ENCODE results near the gene ALX1. TPM values are rescaled to one million over a fixed set of nuclear protein-coding genes. Genes with fewer than 3 reads are reported as not detected.

Gene ALX1
- total RNA-seq, 1 experiment from 2014 or later, result not detected

GRCh38 chr12:85277191-85277590 lies 2.8 kb upstream of the ALX1 start:
- POLR2A ChIA-PET, result no interaction called here
- CTCF ChIA-PET, result no interaction called here
- RAD21 ChIA-PET (ENCODE audit: low non-redundant PET in 1 of 2, low total read pairs in 2 of 2, uncharacterized antibody in 2 of 2, unreplicated experiment in 2 of 2), result no interaction called here
- Histone ChIP-seq H3K9ac (ENCODE audit: low read length) (no peak overlapping the region), H3K4me3 (replicated peaks in 1 of 2; ENCODE audit: low read depth in 1 of 2, low read length in 2 of 2) (no peak overlapping the region), H3K9me3 (ENCODE audit: control insufficient read depth in 1 of 2, insufficient read depth in 1 of 2, low read depth in 1 of 2, low read length in 2 of 2) (no peaks in the 10 kb centered on the region), H2AFZ (ENCODE audit: low read depth, low read length, poor library complexity, severe bottlenecking) (no peak overlapping the region), H3K27me3 (ENCODE audit: insufficient read depth, low read length) (no peaks in the 10 kb centered on the region), H3K79me2 (ENCODE audit: insufficient read depth, low read length) (no peaks in the 10 kb centered on the region), H3K4me1 (ENCODE audit: control insufficient read depth in 1 of 2, insufficient read depth in 2 of 2, low read length in 2 of 2) (no peaks in the 10 kb centered on the region), H3K9me2 (ENCODE audit: insufficient read depth) (no peaks in the 10 kb centered on the region), H3K36me3 (ENCODE audit: control insufficient read depth in 1 of 2, insufficient read depth in 2 of 2, low read length in 2 of 2) (no peaks in the 10 kb centered on the region), H4K20me1 (ENCODE audit: insufficient read depth) (no peaks in the 10 kb centered on the region), H3K4me2 (ENCODE audit: low read length) (no peak overlapping the region), H3K27ac (ENCODE audit: low read depth, low read length) (no peak overlapping the region)
- no peak for DNase-seq (ENCODE audit: low read depth, low spot score)
- intact Hi-C loops (cut with micrococcal nuclease), result no loop called here
- BruUV-seq (replicated peaks), result no TSS peak
- ATAC-seq, result no peak
- TF ChIP-seq CTCF (IDR thresholded peaks at IDR 0.05 in 2 of 3, conservative IDR thresholded peaks at IDR 0.05 in 1 of 3; ENCODE audit: borderline replicate concordance in 1 of 3, insufficient read depth in 1 of 3, low read depth in 2 of 3, low read length in 2 of 3) (no peak), POLR2A (IDR thresholded peaks at IDR 0.05; ENCODE audit: borderline replicate concordance, extremely low read depth, insufficient read depth, insufficient read length) (no peak), SP1 (IDR thresholded peaks at IDR 0.05; ENCODE audit: low read depth) (no peak), YY1 (IDR thresholded peaks at IDR 0.05; ENCODE audit: extremely low read depth, insufficient replicate concordance, low read depth, low read length) (no peak), JUND (IDR thresholded peaks at IDR 0.05) (no peak), SIN3A (IDR thresholded peaks at IDR 0.05; ENCODE audit: low read depth) (no peak), EZH2 (IDR thresholded peaks at IDR 0.05) (no peak), ZBTB33 (IDR thresholded peaks at IDR 0.05; ENCODE audit: extremely low read depth, insufficient replicate concordance, low read length) (no peak), SRF (IDR thresholded peaks at IDR 0.05; ENCODE audit: low read depth) (no peak), ZFX (IDR thresholded peaks at IDR 0.05) (no peak), EZH2phosphoT487 (IDR thresholded peaks at IDR 0.05; ENCODE audit: borderline replicate concordance) (no peak), ELF1 (IDR thresholded peaks at IDR 0.05; ENCODE audit: borderline replicate concordance, low read depth) (no peak)
